Measurements from ENCODE around the gene CCDC27.

CCDC27 gene

DNA sequence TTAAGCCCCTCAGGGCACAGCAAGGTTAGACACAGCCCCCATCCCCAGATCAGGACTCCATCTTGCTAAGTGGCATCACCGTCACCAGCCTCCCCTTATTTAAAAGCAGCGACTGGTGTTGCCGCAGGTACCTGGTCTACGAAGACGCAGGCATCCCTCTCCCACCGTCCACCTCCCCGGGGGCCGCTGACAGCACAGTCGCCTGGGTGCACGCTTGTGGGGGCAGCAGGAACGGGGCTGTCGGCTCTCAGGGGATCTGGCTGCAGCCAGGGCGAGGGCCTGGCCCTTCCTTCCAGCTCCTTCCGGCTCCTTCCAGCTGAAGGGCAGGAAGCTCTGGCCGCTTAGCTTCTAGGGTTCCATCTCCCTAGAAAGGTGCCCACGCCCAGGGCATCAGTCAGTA lies 17.6 kb upstream of the CCDC27 start:
- no peak overlapping the region for H2AFZ ChIP-seq

DNA sequence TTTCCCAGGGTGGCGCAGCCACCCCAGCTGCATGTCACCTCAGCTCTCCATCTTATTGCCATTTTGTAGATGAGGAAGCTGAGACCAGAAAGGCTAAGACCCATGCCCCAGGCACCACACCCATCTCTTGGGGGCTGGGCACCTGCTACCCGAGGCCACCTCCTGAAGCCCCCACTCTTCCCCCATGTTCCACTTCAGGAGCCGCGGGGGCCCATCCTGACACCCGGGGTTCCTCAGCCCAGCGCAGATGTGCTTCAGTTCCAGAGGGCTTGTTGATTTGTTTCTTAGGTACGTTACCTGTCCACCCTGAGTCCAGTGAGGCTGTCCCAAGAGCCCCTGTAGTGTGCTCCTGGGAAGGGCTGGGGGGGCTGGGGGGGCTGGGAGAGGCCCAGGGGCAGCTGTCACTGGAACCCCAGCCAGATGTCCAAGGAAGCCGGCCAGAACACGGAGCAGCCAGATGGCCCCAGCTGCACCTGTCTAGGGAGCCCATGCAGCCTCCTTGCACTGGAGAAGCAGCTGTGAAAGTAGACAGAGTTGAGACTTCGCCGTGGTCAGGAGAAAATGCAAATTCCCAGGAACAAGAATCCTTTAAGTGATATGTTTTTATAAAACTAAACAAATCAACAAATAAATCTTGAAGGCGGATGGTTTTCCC lies 17.1 kb upstream of the CCDC27 start:
- Histone ChIP-seq H3K4me2 (ENCODE audit: low read length) (no peak overlapping the region), H3K36me3 (ENCODE audit: control insufficient read depth, insufficient read depth, low read length) (no peaks in the 10 kb centered on the region), H3K27ac (no peak overlapping the region)

More for the DNA sequence above, 17.6 kb upstream of the CCDC27 start:
- Histone ChIP-seq H3K9ac (no peak overlapping the region), H3K4me3 (ENCODE audit: low read depth, low read length) (no peak overlapping the region), H3K4me1 (no peaks in the 10 kb centered on the region), H3K36me3 (ENCODE audit: control insufficient read depth, insufficient read depth, low read length) (no peaks in the 10 kb centered on the region), H3K4me2 (ENCODE audit: low read length) (no peak overlapping the region), H3K9me3 (ENCODE audit: control insufficient read depth, low read length) (no peaks in the 10 kb centered on the region), H3K79me2 (no peaks in the 10 kb centered on the region), H3K27me3 (ENCODE audit: control insufficient read depth, insufficient read depth, low read length) (no peaks in the 10 kb centered on the region), H3K27ac (no peak overlapping the region)
- TF ChIP-seq, protein P1, sequence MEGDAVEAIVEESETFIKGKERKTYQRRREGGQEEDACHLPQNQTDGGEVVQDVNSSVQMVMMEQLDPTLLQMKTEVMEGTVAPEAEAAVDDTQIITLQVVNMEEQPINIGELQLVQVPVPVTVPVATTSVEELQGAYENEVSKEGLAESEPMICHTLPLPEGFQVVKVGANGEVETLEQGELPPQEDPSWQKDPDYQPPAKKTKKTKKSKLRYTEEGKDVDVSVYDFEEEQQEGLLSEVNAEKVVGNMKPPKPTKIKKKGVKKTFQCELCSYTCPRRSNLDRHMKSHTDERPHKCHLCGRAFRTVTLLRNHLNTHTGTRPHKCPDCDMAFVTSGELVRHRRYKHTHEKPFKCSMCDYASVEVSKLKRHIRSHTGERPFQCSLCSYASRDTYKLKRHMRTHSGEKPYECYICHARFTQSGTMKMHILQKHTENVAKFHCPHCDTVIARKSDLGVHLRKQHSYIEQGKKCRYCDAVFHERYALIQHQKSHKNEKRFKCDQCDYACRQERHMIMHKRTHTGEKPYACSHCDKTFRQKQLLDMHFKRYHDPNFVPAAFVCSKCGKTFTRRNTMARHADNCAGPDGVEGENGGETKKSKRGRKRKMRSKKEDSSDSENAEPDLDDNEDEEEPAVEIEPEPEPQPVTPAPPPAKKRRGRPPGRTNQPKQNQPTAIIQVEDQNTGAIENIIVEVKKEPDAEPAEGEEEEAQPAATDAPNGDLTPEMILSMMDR (IDR thresholded peaks at IDR 0.05) = no peak

DNA sequence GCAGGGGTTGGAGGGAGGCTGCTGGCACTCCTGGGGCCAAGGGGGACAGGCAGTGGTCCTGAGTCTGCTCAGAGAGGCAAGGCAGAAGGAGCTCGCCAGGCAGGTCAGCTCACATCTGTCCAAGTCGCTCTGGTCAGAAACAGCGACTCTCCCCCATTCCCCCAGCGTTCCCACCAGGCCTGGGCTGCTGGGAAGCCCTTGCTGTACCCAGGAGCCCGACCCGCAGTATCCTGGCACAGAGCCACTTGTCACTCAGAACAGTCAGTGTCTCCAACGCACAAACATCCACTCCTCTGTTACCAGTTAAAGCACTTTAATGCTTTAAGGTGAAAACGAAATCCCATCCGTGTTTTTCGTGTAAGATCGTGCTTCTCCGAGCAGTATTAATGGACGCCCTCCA lies 16.6 kb upstream of the CCDC27 start:
- Histone ChIP-seq H3K9me3 (ENCODE audit: control insufficient read depth, low read length) (no peaks in the 10 kb centered on the region), H3K36me3 (ENCODE audit: control insufficient read depth, insufficient read depth, low read length) (no peaks in the 10 kb centered on the region), H2AFZ (no peak overlapping the region), H3K9ac (no peak overlapping the region), H3K4me3 (ENCODE audit: low read depth, low read length) (no peak overlapping the region), H3K27me3 (ENCODE audit: control insufficient read depth, insufficient read depth, low read length) (no peaks in the 10 kb centered on the region), H3K79me2 (no peaks in the 10 kb centered on the region), H3K4me2 (ENCODE audit: low read length) (no peak overlapping the region), H3K27ac (no peak overlapping the region), H3K4me1 (peaks cover 7% of the 10 kb centered on the region)
- TF ChIP-seq, protein P1 (IDR thresholded peaks at IDR 0.05) = no peak

More for the DNA sequence above, 17.1 kb upstream of the CCDC27 start:
- Histone ChIP-seq H3K27me3 (ENCODE audit: control insufficient read depth, insufficient read depth, low read length) (no peaks in the 10 kb centered on the region), H3K4me3 (ENCODE audit: low read depth, low read length) (no peak overlapping the region), H3K9ac (no peak overlapping the region), H3K79me2 (no peaks in the 10 kb centered on the region), H3K4me1 (peaks cover 4% of the 10 kb centered on the region), H2AFZ (no peak overlapping the region), H3K9me3 (ENCODE audit: control insufficient read depth, low read length) (no peaks in the 10 kb centered on the region)
- TF ChIP-seq, protein P1 (IDR thresholded peaks at IDR 0.05) = no peak

DNA sequence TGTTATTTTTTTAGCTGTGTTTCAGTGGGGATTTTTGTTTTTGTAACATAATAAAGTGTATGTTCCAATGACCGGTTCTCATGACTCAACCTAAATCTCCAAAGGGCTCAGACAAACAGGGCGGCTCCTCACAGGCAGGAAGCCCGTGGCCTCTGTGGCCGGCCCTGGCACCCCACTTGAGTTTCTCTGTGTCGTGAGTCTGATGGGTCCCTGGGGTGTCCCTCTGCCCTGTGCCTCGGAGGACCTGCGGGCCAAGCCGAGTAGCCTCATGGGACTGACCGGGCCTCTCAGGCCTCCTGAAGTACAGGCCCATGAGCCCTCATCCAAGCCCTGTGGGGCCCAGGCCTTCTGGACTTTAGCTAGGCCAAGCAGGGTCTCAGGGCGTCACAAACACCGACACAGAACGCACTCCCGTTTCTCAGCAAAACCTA lies 16.1 kb upstream of the CCDC27 start:
- no peak overlapping the region for H3K9ac ChIP-seq
- no peak overlapping the region for H2AFZ ChIP-seq
- H3K27me3 ChIP-seq (ENCODE audit: control insufficient read depth, insufficient read depth, low read length) = no peaks in the 10 kb centered on the region
- no peak overlapping the region for H3K4me3 ChIP-seq (ENCODE audit: low read depth, low read length)
- TF ChIP-seq, protein P1 (IDR thresholded peaks at IDR 0.05) = no peak
- no peak overlapping the region for H3K4me2 ChIP-seq (ENCODE audit: low read length)
- no peaks in the 10 kb centered on the region for H3K9me3 ChIP-seq (ENCODE audit: control insufficient read depth, low read length)
- no peak overlapping the region for H3K27ac ChIP-seq
- H3K36me3 ChIP-seq (ENCODE audit: control insufficient read depth, insufficient read depth, low read length) = no peaks in the 10 kb centered on the region
- H3K79me2 ChIP-seq = no peaks in the 10 kb centered on the region
- H3K4me1 ChIP-seq = peaks cover 7% of the 10 kb centered on the region

DNA sequence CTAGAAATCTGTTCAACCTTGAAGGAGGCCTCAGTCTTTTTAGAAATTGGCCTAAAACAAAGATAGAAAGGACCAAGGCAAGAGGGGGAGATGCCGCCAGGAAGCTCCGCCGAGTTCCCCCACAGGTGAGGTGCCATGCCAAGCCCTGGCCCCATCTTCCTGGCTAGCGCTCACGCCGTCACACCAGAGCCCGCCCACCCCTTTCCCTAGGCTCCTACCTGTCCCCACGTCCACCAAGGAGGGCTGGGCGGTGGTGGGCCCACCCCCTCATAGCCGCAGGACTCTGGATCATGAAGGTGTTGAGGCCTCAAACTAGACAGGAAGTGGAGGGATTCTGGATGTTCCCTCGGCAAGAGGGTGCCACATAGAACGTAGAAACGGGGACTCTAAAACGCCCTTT lies 15.5 kb upstream of the CCDC27 start:
- H3K27me3 ChIP-seq (ENCODE audit: control insufficient read depth, insufficient read depth, low read length) = no peaks in the 10 kb centered on the region
- no peak overlapping the region for H3K27ac ChIP-seq
- H3K4me1 ChIP-seq = peaks cover 7% of the 10 kb centered on the region
- TF ChIP-seq, protein P1 (IDR thresholded peaks at IDR 0.05) = no peak
- H3K36me3 ChIP-seq (ENCODE audit: control insufficient read depth, insufficient read depth, low read length) = no peaks in the 10 kb centered on the region
- no peaks in the 10 kb centered on the region for H3K9me3 ChIP-seq (ENCODE audit: control insufficient read depth, low read length)
- H2AFZ ChIP-seq = no peak overlapping the region
- H3K9ac ChIP-seq = no peak overlapping the region
- H3K4me3 ChIP-seq (ENCODE audit: low read depth, low read length) = no peak overlapping the region
- H3K4me2 ChIP-seq (ENCODE audit: low read length) = no peak overlapping the region
- no peaks in the 10 kb centered on the region for H3K79me2 ChIP-seq
